Loucy (cell line): Measurements from ENCODE around the gene PHACTR4.
"Not testable (repeated sequence)": the region's sequence is repeated elsewhere in the genome, so short reads cannot be mapped to it uniquely, and the experiment has no call there.

Source experiments
- H2AFZ ChIP-seq: fragments of 200-600 bp; sonication (generic); 2 replicates; pipeline ENCODE4 v1.6.0; 2016; ENCODE audit warnings: antibody characterized with exemption, mild to moderate bottlenecking, low read length, moderate library complexity
- H3F3A ChIP-seq: fragments of 200-600 bp; 2 replicates; pipeline ENCODE4 v1.6.0; 2016; ENCODE audit warnings: antibody characterized with exemption, low read depth, mild to moderate bottlenecking
- H3K27me3 ChIP-seq: fragments of 200-600 bp; sonication (generic); 2 replicates; pipeline ENCODE4 v1.6.1; 2014; ENCODE audit warnings: low read length, mild to moderate bottlenecking; ENCODE audit not compliant: insufficient read depth, poor library complexity, severe bottlenecking
- H3K36me3 ChIP-seq: fragments of 200-600 bp; sonication (generic); 2 replicates; pipeline ENCODE4 v1.6.1; 2016; ENCODE audit warnings: low read length; ENCODE audit not compliant: insufficient read depth
- H3K4me1 ChIP-seq: fragments of 200-600 bp; sonication (generic); 2 replicates; pipeline ENCODE4 v1.5.1; 2014; ENCODE audit warnings: low read length, mild to moderate bottlenecking; ENCODE audit not compliant: insufficient read depth, poor library complexity, severe bottlenecking
- H3K4me2 ChIP-seq: fragments of 200-600 bp; sonication (generic); 2 replicates; pipeline ENCODE4 v1.6.0; 2014; ENCODE audit warnings: antibody characterized with exemption, low read length, low read depth, mild to moderate bottlenecking; ENCODE audit not compliant: poor library complexity, severe bottlenecking
- H3K4me3 ChIP-seq: fragments of 200-600 bp; sonication (generic); 2 replicates; pipeline ENCODE4 v1.5.1; 2014; ENCODE audit warnings: low read length, mild to moderate bottlenecking, mixed read lengths; ENCODE audit not compliant: poor library complexity, severe bottlenecking
- H3K79me2 ChIP-seq: fragments of 200-600 bp; sonication (generic); 2 replicates; pipeline ENCODE4 v1.6.1; 2014; ENCODE audit warnings: low read length; ENCODE audit not compliant: insufficient read depth
- H3K9ac ChIP-seq: fragments of 200-600 bp; sonication (generic); 2 replicates; pipeline ENCODE4 v1.6.0; 2014; ENCODE audit warnings: mild to moderate bottlenecking, low read depth, low read length, moderate library complexity; ENCODE audit not compliant: poor library complexity, severe bottlenecking
- H3K9me2 ChIP-seq: fragments of 200-600 bp; sonication (generic); replicated peaks from 2 replicates; pipeline ENCODE4 v1.6.1; 2016; ENCODE audit warnings: low read depth, low read length, mixed read lengths
- H3K9me3 ChIP-seq: fragments of 200-600 bp; sonication (generic); 2 replicates; pipeline ENCODE4 v1.6.1; 2014; ENCODE audit warnings: mild to moderate bottlenecking, antibody characterized with exemption, low read length, low read depth; ENCODE audit not compliant: insufficient read depth
- H4K20me1 ChIP-seq: fragments of 200-600 bp; sonication (generic); 2 replicates; pipeline ENCODE4 v1.6.0; 2014; ENCODE audit warnings: antibody characterized with exemption, low read length, mild to moderate bottlenecking; ENCODE audit not compliant: insufficient read depth, poor library complexity, severe bottlenecking
- EZH2phosphoT487 ChIP-seq: fragments of 200-600 bp; IDR thresholded peaks from 2 replicates; pipeline ENCODE4 v1.6.1; 2018; ENCODE audit warnings: antibody characterized with exemption, mild to moderate bottlenecking, moderate library complexity, borderline replicate concordance
- TF ChIP-seq, protein P1 (sequence below): fragments of 200-600 bp; sonication (generic); conservative IDR thresholded peaks from 2 replicates; pipeline ENCODE4 v1.5.1; 2014; ENCODE audit warnings: mild to moderate bottlenecking, antibody characterized with exemption, low read length

PHACTR4 gene

DNA sequence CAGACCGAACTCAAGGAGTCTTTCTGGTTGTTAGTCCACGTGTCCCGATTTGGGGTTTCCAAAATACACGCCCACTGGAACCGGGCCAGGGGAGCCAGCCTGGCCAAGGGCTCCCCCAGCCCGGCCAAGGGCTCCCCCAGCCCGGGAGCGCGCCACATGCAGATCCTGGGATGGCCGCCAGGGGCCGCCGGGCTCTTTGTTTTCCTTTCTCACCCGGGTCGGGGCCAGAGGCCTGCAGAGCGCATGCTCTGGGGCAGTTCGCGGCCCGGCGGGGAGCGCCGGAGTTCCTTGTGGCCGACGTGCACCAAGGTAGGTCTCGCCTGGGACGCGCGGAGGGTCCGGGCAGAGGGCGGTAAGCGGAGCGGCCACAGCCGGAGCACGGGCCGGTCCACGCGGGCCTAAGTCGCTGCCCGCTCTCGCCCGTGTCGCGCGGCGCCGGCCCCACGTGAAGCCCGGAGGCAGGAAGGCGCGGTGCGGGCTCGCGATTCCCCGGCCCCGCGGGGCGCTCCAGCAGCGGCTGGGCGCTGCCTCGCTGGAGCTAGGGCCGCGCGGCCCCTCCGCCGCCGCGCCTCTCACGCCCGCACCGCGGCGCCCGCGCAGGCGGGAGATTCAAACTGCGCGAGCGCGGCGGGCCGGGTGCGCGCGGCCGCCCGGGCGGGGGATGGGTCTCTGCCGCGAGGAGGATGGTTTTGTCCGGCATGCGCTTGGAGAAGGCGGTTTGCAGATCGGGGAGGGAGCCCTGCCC lies 148.6 kb downstream of the PHACTR4 start:
- peaks cover 49% of the 10 kb centered on the region for H3K79me2 ChIP-seq
- H3K27me3 ChIP-seq: no peaks in the 10 kb centered on the region
- peaks cover 7% of the 10 kb centered on the region; the same call in 1 of the 2 replicates for H3K36me3 ChIP-seq
- H3K4me3 ChIP-seq: peak overlapping the region; percentile 89
- no peaks in the 10 kb centered on the region for H3K9me2 ChIP-seq
- H3K9ac ChIP-seq: peak overlapping the region; percentile 90
- H3F3A ChIP-seq: peaks cover 21% of the 10 kb centered on the region
- H4K20me1 ChIP-seq: peaks cover 28% of the 10 kb centered on the region
- peak overlapping the region; percentile 98 for H3K4me2 ChIP-seq
- no peak for TF ChIP-seq EZH2phosphoT487
- TF ChIP-seq, protein P1, sequence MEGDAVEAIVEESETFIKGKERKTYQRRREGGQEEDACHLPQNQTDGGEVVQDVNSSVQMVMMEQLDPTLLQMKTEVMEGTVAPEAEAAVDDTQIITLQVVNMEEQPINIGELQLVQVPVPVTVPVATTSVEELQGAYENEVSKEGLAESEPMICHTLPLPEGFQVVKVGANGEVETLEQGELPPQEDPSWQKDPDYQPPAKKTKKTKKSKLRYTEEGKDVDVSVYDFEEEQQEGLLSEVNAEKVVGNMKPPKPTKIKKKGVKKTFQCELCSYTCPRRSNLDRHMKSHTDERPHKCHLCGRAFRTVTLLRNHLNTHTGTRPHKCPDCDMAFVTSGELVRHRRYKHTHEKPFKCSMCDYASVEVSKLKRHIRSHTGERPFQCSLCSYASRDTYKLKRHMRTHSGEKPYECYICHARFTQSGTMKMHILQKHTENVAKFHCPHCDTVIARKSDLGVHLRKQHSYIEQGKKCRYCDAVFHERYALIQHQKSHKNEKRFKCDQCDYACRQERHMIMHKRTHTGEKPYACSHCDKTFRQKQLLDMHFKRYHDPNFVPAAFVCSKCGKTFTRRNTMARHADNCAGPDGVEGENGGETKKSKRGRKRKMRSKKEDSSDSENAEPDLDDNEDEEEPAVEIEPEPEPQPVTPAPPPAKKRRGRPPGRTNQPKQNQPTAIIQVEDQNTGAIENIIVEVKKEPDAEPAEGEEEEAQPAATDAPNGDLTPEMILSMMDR: peak; percentile 90
- H3K4me1 ChIP-seq: peaks cover 31% of the 10 kb centered on the region
- no peaks in the 10 kb centered on the region for H3K9me3 ChIP-seq
- peak overlapping the region; percentile 73 for H2AFZ ChIP-seq

DNA sequence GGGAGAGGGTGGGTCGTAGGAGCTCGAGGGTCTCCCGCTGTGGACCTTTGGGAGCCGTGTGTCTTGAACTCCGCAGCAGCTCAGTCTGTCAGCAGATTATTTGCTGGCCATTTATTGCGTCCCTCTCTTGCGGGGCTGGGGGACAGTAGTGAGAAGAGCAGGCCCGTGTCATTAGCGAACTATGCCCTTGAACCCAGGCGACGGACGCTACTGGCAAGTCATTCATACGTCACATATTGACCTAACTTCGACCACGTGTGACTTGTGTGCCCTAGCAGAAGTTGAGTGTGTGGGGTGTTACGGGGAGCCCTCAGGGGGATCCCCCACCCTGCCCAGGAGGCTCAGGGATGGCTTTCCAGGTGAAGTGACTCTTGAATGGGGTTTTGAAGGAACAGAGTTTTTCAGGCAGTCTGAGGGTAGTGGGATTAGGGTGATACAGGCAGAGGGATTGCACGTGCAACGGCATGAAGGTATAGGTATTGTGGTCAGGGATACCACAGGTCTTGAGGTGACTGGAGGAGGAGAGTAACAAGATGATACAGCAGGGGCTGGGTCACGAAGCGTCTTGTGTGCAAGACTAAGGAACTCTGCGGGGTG lies 149.3 kb downstream of the PHACTR4 start:
- peaks cover under 1% of the 10 kb centered on the region; the same call in 1 of the 2 replicates for H3K36me3 ChIP-seq

DNA sequence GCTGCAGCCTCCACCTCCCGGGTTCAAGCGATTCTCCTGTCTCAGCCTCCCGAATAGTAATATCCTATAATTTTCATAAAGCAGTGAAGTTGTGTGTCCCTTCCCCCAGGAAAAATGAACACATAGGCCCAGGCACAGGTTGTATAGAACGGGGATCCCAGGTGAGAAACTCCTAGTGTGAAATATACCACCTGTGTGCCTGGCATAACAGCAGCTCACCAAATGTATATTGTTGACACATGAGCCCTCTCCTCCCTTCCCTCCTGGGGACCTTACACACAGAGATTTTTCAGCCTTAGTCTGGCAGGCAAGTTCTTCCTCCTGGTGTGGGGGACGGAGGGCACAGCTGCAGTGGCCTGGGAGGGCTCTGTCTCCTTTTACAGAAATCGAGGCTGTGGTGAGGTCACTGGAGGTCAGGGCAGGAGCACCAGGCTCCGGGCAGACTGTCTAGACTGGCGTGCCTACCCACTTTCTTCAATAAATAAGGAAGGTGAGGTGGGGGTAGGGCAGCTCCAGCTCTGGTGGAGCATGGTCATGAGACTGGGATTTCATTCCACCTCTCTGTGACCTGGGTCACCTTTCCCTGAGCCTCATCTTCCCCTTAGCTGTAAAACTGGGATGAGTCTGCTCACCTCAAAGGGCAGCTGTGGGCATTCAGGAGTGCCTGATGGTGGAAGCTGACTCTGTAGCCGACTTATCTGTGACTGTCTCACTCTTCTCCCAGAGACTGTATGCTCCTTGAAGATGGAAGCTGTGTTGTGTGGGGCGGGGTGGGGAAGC lies 150.6 kb downstream of the PHACTR4 start:
- Histone ChIP-seq H4K20me1 (peaks cover 20% of the 10 kb centered on the region), H3K27me3 (no peaks in the 10 kb centered on the region), H3K4me1 (peaks cover 31% of the 10 kb centered on the region), H3F3A (peaks cover 10% of the 10 kb centered on the region), H3K4me2 (peak overlapping the region; percentile 98), H2AFZ (no peak overlapping the region), H3K9ac (peak overlapping the region; percentile 90), H3K36me3 (no peaks in the 10 kb centered on the region), H3K9me3 (no peaks in the 10 kb centered on the region), H3K4me3 (peak overlapping the region; percentile 89), H3K9me2 (no peaks in the 10 kb centered on the region), H3K79me2 (peaks cover 61% of the 10 kb centered on the region)
- no peak for TF ChIP-seq EZH2phosphoT487
- TF ChIP-seq, protein P1: no peak

More for the DNA sequence above, 149.3 kb downstream of the PHACTR4 start:
- peak overlapping the region; percentile 66 for H2AFZ ChIP-seq
- peaks cover 31% of the 10 kb centered on the region for H3K4me1 ChIP-seq
- no peaks in the 10 kb centered on the region for H3K9me3 ChIP-seq
- H3K27me3 ChIP-seq: no peaks in the 10 kb centered on the region
- peak overlapping the region; percentile 89 for H3K4me3 ChIP-seq
- H4K20me1 ChIP-seq: peaks cover 21% of the 10 kb centered on the region
- H3K4me2 ChIP-seq: peak overlapping the region; percentile 98
- H3K79me2 ChIP-seq: peaks cover 49% of the 10 kb centered on the region
- TF ChIP-seq, protein P1: no peak
- no peak for TF ChIP-seq EZH2phosphoT487
- peak overlapping the region; percentile 90 for H3K9ac ChIP-seq
- H3K9me2 ChIP-seq: no peaks in the 10 kb centered on the region
- H3F3A ChIP-seq: peaks cover 15% of the 10 kb centered on the region

DNA sequence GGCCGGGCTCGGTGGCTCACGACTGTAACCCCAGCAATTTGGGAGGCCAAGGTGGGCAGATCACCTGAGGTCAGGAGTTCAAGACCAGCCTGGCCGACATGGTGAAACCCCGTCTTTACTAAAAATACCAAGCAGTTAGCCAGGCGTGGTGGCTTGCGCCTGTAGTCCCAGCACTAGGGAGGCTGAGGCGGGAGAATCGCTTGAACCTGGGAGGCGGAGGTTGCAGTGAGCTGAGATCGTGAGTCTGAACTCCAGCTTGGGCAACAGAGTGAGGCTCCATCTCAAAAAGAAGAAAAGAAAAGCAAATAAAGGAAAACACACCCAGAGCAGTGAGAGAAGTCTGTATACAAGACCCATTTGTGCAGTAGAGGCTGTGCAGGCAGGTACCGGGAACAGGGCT lies 151.3 kb downstream of the PHACTR4 start:
- Histone ChIP-seq H3K4me1 (peaks cover 31% of the 10 kb centered on the region), H3F3A (peaks cover 10% of the 10 kb centered on the region), H3K4me2 (peak overlapping the region; percentile 98), H3K9ac (peak overlapping the region; percentile 90), H4K20me1 (peaks cover 25% of the 10 kb centered on the region), H3K79me2 (peaks cover 67% of the 10 kb centered on the region)
- not testable (repeated sequence) for H3K9me3 ChIP-seq, H3K36me3 ChIP-seq, H3K9me2 ChIP-seq, H2AFZ ChIP-seq, H3K27me3 ChIP-seq, H3K4me3 ChIP-seq
